NCI-H2081 treated with DMSO at 0.1 percent for 48 hours (cell line): Measurements from ENCODE around the gene TDRD10.
"Not testable (repeated sequence)": the region's sequence is repeated elsewhere in the genome, so short reads cannot be mapped to it uniquely, and the experiment has no call there.

ENCODE experiments used
- DNase-seq: peaks from one replicate; lab custom pipeline; 2025; lab: John Stamatoyannopoulos, UW

The TDRD10 gene

DNA sequence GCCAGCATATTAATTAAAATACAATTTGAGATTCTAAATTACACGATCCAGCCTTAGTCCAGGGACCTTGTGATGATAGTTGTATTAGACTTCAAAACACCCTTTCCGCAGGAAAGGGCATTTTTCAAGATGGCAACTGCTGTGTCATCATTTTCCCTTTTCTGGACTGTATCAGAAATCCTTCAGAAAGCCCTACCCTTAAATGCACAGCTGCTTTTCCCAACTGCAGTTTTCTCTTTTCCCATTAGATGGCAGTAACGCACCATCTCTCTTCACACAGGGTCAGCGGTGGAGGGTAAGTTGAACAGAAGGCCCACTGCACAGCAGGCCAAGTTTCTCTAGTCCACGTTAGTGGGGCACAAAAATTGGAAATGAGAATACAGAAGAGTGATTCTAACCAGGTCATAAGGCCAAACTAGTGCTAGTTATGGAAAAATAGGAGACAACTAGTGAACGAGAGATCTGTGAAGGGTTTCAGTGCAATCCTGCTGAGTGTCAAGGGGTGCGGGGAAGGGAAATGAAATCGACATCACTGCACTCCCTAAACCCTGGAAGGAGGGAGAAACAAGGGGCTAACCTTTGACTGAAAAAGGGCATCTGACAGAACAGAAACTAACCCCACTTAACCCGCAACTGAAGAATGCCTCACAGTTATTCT is 22.1 kb upstream of the TDRD10 start:
- peak; percentile 59 for DNase-seq

DNA sequence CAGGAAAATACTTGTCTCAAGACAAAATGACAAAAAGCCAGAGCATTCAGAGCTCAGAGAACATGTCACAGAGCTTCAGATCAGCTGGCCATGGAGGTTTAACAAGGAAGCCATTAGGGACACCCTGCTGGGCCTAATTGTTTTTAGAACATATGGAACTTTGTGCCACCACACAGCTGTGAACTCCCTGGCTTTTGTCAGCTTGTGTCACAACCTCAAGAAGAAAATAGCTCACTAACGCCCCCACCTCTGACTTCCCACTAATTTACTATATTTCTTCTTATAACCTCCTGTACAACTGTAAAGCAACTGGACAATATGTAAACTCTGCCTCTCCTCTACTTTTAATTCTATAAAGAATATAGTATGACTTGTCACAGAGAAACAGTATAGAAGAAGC is 21.0 kb upstream of the TDRD10 start:
- DNase-seq = no peak

DNA sequence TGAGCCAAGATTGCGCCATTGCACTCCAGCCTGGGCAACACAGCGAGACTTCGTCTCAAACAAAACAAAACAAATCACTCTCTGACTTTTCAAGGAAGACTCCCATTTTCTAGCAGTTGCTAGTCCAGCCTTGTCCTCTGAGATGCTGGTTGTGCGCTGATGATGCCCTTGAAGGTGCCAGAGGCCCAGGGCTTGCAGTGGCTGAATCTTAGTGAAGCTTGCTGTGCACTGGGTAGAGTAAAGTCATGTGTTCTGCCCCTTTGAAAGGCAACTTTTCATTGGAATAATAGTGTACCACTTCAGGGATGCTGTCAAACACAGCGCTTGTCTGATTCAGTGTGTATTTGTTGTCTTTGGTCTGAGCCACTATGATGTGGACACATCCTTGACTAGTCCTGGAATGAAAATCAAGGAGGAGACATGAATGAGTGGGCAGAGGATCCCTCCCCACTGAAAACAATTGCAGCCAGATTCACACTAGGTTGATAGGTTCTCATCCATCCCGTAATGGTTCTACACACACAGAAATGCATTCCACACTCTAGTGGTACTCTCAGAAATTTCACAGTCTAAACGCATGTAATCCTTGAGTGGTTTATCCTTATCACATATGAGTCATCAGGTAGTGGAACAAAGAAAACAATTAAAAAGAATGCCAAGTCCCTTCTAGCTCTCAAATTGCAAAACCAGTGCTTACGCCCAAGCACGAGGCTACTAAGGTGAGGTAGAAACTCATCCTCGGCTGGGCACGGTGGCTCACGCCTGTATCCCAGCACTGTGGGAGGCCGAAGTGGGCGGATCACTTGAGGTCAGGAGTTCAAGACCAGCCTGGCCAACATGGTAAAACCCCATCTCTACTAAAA is 17.8 kb upstream of the TDRD10 start:
- no peak for DNase-seq

DNA sequence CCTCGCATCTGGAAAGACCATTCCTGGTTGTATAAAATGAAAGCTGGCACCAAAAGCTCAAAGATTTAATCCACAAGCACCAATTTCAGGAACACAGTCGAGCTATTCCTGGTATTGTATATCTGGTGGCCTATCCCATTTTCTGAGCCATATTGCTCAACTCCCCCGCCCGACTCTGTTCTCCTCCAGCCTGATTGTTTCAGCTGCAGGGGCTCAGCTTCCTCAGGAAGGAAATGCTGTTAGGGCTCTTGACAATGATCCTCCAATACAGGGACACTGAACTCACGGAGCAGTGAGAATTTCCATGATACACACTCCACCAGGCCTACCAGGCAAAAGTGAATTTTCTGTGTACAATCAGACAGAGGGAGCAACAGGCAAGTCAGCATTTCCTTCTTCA is 16.9 kb upstream of the TDRD10 start:
- no peak for DNase-seq

DNA sequence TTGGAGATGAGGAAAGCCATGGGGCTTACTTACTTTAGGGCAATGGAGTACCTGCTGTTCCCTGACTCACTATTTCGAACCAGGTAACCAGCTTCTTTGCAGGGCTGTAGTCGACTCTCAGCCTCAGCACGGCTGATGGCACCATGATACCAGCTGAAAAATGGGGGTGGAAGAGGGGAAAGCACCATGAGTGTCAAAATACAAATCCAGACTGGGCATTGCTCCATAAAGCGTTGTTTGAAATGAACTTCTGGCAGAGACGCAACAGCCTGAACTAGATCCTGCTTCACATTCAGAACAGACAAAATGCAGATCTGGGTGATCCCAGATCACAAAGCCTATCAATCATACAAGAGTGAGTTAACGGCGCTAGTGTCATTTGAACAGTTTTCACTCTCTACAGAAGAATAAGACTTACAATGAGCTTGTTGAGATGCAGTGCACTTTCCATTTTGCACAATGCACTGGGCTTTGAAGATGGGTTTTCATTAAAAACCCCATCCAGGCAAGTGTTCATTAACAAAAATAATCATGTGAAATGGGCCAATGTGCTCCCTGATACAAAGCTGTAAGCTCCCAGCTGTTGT is 16.0 kb upstream of the TDRD10 start:
- no peak for DNase-seq

DNA sequence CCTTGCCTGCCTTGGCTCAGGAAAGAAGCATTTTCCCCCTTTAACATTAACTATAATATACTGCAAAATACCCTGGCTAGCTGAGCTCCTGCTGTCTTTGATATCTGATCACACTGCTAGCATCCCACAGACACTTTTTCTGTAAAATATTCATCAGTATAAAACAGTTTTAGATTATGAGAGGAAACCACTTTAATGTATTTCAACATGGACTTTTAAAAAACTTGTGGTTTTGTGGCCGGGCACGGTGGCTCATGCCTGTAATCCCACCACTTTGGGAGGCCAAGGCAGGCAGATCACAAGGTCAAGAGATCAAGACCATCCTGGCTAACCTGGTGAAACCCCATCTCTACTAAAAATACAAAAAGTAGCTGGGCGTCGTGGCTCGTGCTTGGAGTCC is 15.3 kb upstream of the TDRD10 start:
- not testable (repeated sequence) for DNase-seq

DNA sequence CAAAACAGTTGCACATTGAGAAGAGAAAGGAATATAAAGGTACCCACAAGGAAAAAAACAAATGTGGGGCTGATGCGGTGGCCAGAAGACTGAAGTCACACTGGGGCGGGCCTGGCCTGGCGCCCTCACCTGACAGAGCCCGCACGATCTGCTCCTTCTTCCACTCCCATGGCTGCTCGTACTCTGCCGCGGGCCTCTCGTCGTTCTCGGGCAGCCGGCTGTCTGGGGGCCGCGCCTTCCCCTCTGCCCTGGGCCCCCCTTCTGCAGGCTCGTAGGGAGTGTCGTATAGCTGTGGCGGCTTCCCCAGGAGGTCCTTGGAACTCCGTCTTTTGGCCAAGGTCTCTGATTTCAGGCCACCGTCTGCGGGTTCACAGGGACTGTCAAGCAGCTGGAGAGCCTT is 13.1 kb upstream of the TDRD10 start:
- DNase-seq = no peak

DNA sequence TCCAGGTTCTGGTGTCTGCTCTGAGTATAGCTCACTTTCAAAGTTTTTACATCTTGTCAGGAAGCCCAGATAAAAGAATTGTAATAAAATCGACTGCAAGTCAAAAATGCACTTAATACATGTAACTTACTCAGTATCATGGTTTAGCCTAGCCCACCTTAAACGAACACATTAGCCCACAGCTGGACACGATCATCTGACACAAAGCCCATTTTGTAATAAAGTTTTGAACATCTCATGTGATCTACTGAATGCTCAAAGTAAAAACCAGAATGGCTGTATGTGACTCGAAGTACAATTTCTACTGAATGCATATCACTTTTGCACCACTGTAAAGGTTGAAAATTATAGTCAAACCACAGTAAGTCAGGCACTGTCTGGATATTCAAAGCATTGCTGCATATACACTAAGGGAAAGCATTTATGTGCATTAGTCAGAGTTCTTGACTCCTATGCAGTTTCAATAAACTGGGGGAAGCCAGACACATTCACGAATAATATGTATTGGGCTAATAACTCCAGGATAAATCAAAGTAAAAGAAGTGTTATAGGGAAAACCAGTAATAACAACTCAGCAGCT is 12.2 kb upstream of the TDRD10 start:
- no peak for DNase-seq

DNA sequence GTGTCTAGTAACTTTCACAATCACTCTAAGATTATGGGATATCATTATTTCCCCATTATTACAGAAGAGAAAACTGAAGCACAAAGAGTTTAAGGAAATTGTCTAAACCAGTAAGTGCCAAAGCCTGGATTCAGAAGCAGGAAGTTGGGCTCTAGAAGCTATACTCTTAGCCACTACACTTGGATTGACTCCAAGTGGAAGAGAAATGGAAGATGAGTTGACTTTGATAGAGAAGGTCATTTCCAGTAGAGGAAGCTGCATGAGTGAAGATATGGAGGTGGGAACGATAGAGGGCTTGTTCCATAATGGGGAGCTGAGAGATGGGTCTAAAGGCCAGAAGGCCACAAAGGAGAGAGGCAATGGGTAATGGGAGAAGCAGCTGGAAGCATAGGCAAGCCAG is 11.7 kb upstream of the TDRD10 start:
- no peak for DNase-seq

DNA sequence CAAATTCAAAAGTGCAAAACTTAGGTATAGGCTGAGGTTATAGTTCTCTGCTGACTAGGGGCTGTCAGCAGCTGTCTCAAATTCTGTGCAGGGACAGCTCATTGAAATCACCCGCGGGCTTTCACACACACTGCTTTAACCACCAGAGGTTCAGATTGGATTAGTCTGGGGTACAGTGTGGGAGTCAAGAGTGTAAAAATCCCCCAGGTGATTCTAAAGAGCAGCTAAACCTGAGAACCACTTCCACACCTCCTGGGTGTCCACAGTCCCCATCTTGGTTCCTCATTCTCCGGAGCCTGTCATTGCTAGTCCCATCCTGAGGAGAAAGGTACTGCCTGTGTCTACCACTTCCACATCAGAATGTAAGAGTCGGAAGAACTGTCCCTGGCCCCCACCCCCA is 9.9 kb upstream of the TDRD10 start:
- no peak for DNase-seq

DNA sequence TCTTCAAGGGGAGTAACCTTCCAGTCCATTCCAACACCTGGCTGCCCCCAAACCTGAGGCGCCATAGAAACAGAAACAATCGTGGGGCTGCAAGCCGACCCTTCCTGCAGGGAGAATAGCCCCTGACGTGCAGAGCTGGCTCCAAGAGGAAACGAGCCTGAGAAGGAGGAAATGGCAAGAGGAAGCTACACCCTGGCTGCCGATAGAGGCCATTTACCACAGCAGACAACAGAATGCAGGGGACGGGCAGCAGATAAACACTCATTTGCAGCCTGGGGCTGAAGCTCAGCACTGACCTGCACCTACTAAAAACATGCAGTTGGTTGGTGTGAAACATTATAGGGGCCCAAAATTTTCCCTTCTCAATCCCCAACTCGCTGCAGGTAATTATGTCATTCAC is 8.7 kb upstream of the TDRD10 start:
- no peak for DNase-seq

DNA sequence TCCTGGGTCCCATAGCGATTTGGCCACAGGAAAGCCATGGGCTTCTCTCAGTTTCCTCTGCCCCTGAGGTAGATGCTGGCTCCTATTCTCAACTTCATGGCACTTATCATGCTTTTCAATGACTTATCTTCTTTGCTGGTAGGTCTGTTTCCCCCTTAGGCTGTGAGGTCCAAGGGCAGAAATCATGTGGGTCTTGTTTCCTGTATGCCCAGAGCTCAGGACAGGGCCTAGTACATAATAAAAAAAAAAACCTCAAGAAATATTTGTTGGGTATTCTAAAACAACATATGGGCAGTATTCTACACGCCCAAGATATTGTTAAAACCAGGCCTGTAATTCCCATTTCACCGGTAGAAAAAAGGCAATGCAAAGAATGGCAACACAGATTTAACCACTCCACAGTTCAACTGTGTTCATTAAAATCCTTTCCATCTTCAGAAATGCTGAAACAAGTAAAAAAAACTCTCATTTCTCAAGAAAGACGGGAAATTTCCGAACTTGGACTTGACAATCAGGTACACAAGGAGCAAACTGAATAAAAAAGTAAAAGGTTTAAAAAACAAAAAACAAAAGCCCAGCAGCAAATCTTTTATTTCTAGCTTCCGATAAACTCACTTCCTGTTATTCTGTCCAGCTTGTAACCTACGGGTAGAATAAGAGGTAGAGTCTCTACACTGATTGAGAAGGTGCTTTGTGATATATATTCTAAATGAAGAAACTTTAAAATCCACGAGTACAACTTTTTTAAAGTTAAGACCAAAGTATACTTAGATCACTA is 6.3 kb upstream of the TDRD10 start:
- DNase-seq = no peak

DNA sequence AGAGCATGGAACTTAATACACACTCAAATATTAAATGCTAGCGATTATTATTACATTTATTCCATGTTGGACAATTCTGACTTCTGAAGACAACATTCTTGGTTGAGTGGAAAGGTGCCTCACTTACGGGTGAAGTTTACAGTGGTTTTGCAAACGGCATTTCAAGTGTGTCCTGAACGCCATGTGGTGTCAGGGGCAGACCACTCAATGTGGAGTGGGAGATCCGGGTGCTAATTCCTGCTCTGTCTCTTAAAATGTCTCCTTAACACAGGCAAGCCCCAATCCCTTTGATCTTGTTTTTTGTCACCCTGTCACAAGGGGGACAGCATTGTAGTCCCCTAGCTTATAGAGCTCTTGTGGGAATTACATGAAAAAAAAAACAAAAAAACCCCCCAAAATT is 5.6 kb upstream of the TDRD10 start:
- no peak for DNase-seq

DNA sequence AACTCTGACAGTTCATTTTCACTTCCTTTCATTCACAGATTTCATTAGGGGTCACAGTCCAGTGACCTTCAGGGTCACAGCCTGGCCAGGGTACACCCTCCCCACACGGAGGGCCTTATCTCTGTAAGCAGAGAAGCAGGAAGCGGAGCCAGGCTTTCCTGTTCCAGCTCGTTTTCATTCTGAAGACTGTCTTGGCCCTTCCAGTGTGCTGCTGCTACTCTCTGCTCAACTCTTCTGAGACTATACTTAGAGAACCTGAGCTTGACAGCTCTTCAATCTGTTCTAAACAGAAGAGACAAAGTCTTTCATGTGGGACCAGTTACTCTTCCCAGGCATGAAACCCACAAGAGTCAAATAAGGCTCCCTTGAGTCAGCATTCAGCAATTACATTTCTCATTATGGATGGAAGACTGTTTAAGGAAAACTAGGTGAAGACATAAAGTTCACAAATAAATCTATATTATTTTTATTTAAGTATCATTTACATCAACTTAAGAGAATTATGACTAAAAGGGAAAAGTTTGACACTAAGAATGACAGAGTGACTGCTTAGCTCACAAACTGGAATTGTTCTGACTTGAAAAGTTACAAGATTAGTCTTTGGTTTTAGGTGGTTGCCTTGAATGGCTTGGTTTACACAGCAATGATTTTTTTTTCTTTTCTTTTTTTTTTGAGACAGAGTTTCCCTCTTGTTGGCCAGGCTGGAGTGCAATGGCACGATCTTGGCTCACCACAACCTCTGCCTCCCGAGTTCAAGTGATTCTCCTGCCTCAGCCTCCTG is 4.8 kb upstream of the TDRD10 start:
- no peak for DNase-seq

DNA sequence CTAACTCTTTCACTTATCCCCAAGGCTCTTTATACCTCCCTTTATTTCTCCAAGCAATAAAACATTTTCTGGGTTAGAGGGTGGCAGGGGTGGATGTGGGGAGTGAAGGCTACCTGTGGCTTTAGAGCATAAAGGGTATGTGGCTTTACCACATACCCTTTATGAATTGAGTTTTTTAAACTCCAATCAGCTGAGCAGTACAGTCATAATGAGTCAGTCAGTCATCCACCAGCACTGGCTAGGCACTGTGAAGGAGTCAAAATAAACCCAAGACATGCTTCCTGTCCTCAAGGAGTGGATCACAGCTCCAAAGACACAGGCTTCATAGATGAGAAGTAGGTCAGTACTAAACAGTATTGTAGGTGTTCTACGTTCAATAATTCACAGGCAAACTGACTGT is 2.6 kb upstream of the TDRD10 start:
- no peak for DNase-seq

DNA sequence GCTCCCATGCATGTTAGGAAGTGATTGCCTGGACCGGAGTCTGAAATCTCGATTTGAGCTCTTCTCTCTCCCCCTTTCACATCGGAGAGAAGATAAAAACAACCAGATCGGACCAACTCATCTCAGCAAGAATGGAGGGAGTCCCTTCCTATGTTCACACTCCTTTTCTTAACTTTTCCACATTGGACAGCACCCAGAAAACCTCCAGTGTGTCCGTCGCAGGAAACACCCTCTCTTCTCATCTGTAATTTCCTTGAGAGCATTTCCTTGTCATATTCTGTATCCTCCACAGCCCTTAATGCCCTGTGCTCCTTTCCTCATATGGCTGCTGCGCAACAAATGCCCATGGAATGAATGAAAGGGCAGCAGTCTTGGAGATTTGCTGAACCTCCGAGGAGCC is 1.5 kb upstream of the TDRD10 start:
- DNase-seq = no peak

DNA sequence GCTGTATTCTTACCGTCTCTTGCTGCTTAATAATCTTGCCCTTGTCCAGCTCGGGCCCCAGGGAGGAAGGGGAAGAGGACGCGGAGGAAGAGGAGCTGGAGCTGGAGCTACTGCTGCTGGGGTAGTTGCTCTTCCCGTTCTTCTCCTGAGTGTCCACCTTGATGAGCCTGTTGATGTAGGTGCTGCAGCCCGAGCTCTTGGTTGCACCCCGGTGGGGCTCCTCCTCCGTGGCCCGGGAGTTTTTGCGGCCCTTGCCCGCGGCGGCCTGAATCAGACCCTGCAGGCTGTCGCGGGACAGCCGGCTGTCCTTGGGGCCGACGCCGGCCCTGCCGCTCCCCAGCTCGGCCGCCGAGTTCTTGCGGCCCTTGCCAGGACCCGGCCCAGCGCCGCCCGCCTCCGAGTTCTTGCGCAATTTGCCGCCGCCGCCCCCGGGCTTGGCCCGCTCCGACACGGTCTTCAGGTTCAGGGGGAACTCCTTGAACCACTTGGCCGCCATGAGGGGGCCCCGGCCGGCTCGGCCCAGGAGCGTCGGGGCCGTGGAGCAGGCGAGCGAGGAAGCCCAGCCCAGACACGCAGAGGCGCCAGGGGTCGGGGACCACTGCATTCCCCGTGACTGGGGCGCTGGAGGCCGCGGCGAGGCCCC is 475 bp upstream of the TDRD10 start:
- DNase-seq = no peak

DNA sequence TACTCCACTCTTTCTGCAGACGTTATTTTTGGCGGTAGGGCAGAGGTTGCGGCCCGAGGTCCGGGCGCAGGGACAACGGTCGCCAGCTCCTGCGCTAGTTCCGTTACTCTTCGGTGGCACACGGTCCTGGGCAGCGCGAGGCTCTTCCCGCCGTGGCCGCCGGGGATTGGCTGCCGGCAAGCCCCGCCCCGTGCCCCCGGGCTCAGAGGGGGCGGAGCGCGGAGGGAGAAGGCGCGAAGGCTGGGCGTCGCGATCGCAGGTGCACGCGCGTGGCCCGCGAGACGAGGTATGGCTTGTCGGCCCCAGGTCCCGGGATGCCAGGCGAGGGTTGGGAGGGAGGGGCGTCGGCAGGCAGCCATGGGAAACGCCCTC is 711 bp downstream of the TDRD10 start:
- no peak for DNase-seq

DNA sequence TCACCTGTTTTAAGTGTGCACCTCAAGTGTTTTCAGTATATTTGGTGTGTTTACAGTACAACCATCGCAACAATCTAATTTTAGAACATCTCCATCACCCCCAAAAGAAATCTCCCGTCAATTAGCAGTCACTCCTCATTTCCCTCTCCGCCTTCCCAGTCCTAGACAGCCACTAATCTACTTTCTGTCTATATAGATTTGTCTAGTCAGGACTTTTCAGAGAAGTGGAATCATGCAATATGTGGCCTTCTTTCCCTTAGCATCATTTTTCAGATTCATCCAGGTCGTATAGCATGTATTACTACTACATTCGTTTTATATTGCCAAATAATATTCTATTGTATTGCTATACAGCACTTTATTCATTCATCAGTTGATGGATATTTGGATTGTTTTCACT is 1.9 kb downstream of the TDRD10 start:
- DNase-seq = no peak

DNA sequence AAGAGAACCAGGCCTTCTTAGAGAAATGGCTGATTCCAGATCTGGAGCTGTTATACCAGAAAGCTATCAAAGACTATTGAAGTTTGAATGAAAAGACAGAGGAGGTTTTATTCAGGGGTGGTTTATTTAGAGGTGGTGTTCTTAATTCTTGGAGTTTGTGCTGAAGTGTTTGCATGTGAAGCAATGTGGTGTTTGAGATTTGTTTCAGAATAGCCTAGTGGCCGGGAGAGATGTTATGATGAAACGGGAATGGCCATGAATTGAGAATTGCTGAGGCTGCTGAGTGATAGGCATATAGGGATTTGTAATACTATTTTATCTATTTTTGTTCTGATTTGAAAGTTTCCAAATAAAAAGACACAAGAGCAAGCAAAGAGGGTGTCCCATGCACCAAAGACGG is 10.7 kb downstream of the TDRD10 start:
- DNase-seq = no peak

DNA sequence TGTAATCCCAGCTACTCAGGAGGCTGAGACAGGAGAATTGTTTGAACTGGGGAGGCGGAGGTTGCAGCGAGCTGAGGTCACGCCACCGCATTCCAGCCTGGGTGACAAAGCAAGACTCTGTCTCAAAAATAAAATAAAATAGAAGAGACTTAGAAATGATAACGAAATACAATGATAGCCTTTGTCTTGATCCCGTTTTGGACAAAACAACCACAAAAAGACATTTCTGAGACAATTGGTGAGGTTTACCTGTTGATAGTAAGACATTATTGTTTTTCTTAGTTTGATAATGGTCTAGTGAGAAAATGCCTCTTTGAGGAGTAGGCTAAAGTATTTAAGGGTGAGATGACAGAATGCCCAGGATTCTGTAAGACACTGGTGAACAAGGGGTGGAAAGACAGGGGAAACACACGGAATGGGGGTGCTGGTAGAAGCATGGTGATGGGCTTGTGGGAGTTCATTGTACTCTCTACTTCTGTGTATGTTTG is 12.1 kb downstream of the TDRD10 start:
- no peak for DNase-seq
